HL-60 (cell line): ENCODE data around the gene MARK2.
A peak's percentile ranks its signal among the peaks of the same experiment; 100 is the strongest.

Source experiments
- DNase-seq, 2 experiments: peaks; one replicate each; pipeline ENCODE4 v3.0.0-alpha.2; 2010 to 2020; ENCODE audit warnings: low read depth in 1 of 2, low spot score in 1 of 2
- H3K27ac ChIP-seq: fragments of 250-450 bp; sonication (Bioruptor Pico); replicated peaks from 2 replicates; pipeline ENCODE4 v1.5.1; 2020; ENCODE audit warnings: mild to moderate bottlenecking, moderate library complexity
- H3K27me3 ChIP-seq: fragments of 250-450 bp; sonication (Bioruptor Pico); 2 replicates; pipeline ENCODE4 v1.5.1; 2021; ENCODE audit warnings: mild to moderate bottlenecking, moderate library complexity; ENCODE audit not compliant: insufficient read depth, poor library complexity, severe bottlenecking
- H3K4me3 ChIP-seq: replicated peaks from 2 replicates; pipeline ENCODE4 v1.5.1; 2011; ENCODE audit warnings: mild to moderate bottlenecking, control low read depth, low read length; ENCODE audit not compliant: insufficient read depth
- GABPA ChIP-seq: IDR thresholded peaks from 2 replicates; pipeline ENCODE4 v1.6.1; 2012; ENCODE audit warnings: low read depth
- POLR2AphosphoS5 ChIP-seq: IDR thresholded peaks from 2 replicates; pipeline ENCODE4 v1.6.1; 2012; ENCODE audit warnings: low read depth
- SPI1 ChIP-seq: IDR thresholded peaks from 2 replicates; pipeline ENCODE4 v1.6.1; 2012; ENCODE audit warnings: low read depth, mild to moderate bottlenecking, borderline replicate concordance
- TF ChIP-seq, protein P1 (sequence below): IDR thresholded peaks from one replicate; pipeline ENCODE4 v1.5.1; 2011; ENCODE audit warnings: low read length, control low read depth, inconsistent platforms; ENCODE audit not compliant: insufficient read depth
- TF ChIP-seq, protein P2 (sequence below): IDR thresholded peaks from 2 replicates; pipeline ENCODE4 v1.6.1; 2012; ENCODE audit warnings: low read depth; ENCODE audit not compliant: insufficient replicate concordance

Gene MARK2

DNA sequence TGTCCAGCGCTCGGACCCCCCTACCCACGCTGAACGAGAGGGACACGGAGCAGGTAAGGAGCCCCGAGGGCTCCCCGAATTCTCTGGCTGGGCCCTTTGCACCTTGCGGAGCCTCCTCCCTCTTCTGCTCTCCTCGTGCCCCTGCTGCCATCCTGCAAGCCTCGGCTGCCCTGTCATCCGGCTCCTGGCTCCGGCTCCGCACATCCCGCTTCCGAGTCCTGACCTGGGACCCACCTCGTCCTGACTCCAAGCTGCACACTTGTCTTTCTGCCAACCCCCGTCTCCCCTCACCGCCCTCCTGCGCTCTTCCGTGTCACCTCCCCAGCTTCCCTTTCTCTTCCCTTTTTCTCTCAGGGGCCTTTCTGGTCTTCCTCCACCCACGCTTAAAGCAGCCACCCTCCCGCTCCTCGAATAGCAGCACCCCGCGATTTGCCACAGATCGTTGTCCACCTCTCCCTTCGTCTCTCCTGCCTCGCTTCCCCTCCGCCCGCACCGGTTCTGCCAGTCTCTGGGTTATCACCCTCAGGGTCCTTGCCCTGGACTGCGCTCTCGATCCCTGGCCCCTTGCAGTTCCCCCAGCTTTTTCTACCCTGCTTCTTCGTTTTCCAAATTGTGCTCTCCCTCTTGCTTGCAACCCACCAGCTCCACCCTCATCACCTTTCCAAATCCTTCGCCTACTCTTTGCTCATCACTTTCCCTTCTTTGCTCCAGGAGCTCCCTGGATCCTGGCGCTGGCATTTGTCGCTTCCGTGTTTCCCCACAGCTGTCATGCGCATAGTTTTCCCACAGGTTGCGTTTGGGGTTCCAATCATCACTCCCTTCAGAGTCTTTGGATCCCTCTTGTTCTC is 822 bp downstream of the MARK2 start:
- peak; percentile 60 to 83 for DNase-seq
- TF ChIP-seq POLR2AphosphoS5 (no peak; the same call in 1 of the 2 replicates), SPI1 (peak; percentile 82; the same call in 1 of the 2 replicates)
- Histone ChIP-seq H3K27ac (peak overlapping the region; percentile 86), H3K27me3 (no peaks in the 10 kb centered on the region), H3K4me3 (peak overlapping the region; percentile 77)

DNA sequence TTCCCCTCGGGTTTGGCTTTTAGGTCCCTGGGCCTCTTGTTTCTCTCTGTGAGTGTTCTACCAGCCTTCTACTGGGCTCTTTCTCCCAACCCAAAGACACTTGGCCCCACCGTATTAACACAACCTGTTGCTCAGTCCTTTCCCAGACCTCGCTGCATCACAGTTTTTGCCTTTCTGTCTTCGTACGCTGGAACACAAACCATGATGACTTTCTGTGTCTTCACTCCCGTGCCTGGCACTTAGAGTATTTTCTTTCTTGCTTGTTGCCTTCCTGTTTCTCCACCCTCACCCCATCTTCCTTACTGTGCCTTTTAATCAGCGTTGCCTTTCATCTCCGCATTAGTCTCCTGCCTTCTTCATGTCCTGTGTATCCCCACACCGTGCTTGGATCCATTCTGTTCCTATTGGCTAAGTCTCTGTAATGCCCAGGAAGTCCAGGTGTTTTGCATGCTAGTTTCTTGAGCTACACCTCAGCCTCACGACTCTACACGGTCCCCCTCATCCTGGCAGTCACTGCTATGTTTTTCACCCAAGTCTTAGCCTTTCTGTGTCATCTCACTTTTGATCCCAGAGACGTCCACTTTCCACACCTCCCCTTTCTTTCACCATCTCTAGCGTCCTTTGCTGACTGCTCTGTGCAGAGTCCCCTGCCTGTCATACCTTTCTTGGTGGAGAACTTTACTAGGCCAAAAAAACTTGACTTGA is 1.6 kb downstream of the MARK2 start:
- peak overlapping the region; percentile 77 for H3K4me3 ChIP-seq
- no peaks in the 10 kb centered on the region for H3K27me3 ChIP-seq
- peak overlapping the region; percentile 86 for H3K27ac ChIP-seq
- TF ChIP-seq SPI1: peak; percentile 27; the same call in 1 of the 2 replicates
- TF ChIP-seq, protein P1, sequence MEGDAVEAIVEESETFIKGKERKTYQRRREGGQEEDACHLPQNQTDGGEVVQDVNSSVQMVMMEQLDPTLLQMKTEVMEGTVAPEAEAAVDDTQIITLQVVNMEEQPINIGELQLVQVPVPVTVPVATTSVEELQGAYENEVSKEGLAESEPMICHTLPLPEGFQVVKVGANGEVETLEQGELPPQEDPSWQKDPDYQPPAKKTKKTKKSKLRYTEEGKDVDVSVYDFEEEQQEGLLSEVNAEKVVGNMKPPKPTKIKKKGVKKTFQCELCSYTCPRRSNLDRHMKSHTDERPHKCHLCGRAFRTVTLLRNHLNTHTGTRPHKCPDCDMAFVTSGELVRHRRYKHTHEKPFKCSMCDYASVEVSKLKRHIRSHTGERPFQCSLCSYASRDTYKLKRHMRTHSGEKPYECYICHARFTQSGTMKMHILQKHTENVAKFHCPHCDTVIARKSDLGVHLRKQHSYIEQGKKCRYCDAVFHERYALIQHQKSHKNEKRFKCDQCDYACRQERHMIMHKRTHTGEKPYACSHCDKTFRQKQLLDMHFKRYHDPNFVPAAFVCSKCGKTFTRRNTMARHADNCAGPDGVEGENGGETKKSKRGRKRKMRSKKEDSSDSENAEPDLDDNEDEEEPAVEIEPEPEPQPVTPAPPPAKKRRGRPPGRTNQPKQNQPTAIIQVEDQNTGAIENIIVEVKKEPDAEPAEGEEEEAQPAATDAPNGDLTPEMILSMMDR: no peak
- DNase-seq: peak in 1 of 2 experiments; percentile 19

DNA sequence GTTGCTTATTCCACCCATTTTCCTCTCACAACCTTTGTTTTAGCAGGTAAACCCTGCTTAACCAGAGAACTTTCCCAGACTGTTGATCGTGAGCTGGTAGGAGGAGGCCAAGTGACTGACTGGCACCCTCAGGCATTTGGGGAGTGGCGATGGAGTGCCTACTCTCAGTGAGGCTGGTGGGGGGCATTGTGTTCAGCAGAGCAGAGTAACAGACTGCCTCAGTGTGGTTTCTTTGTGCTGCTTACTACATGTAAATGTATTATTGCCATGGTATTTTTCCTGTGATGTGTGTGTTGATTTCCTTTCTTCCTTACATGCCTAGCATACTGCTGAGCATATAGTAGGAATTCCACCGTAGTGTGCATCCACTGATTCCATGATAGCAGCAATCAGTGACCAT is 2.6 kb downstream of the MARK2 start:
- TF ChIP-seq GABPA (no peak), SPI1 (no peak), POLR2AphosphoS5 (no peak)
- TF ChIP-seq, protein P1: no peak
- TF ChIP-seq, protein P2, sequence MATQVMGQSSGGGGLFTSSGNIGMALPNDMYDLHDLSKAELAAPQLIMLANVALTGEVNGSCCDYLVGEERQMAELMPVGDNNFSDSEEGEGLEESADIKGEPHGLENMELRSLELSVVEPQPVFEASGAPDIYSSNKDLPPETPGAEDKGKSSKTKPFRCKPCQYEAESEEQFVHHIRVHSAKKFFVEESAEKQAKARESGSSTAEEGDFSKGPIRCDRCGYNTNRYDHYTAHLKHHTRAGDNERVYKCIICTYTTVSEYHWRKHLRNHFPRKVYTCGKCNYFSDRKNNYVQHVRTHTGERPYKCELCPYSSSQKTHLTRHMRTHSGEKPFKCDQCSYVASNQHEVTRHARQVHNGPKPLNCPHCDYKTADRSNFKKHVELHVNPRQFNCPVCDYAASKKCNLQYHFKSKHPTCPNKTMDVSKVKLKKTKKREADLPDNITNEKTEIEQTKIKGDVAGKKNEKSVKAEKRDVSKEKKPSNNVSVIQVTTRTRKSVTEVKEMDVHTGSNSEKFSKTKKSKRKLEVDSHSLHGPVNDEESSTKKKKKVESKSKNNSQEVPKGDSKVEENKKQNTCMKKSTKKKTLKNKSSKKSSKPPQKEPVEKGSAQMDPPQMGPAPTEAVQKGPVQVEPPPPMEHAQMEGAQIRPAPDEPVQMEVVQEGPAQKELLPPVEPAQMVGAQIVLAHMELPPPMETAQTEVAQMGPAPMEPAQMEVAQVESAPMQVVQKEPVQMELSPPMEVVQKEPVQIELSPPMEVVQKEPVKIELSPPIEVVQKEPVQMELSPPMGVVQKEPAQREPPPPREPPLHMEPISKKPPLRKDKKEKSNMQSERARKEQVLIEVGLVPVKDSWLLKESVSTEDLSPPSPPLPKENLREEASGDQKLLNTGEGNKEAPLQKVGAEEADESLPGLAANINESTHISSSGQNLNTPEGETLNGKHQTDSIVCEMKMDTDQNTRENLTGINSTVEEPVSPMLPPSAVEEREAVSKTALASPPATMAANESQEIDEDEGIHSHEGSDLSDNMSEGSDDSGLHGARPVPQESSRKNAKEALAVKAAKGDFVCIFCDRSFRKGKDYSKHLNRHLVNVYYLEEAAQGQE: no peak
- DNase-seq: no peak
- Histone ChIP-seq H3K27me3 (no peaks in the 10 kb centered on the region), H3K27ac (no peak overlapping the region), H3K4me3 (peak overlapping the region; percentile 77; the same call in 1 of the 2 replicates)

DNA sequence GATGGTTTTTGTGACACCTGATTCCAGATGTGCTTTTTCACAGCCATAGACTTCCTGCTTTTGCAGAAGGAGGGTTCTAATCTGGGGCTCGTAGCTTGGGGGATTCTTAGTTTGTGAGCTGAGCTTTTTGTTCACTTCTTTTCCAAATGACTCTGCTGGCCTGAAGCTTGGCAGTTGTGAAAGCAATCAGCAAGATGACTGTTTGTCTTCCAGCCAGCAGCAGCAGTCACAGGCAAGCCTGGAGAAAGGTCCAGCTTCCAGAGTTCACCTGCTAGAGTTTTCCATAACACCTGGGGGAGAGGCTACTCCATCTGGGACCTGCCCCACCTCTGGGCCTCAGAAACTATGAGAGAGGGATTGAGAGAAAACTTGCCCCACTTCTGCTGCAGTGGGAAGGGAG is 4.1 kb downstream of the MARK2 start:
- TF ChIP-seq GABPA: no peak
- TF ChIP-seq, protein P1: no peak
- TF ChIP-seq SPI1: no peak
- TF ChIP-seq, protein P2: no peak
- TF ChIP-seq POLR2AphosphoS5: no peak
- no peak overlapping the region for H3K27ac ChIP-seq
- H3K4me3 ChIP-seq: no peak overlapping the region
- DNase-seq: no peak
- no peaks in the 10 kb centered on the region for H3K27me3 ChIP-seq
